Muscle layer of duodenum (tissue), 2 donors: ENCODE data around the gene LBHD1.
A peak's percentile ranks its signal among the peaks of the same experiment; 100 is the strongest.

ENCODE experiments used
- H3K27ac ChIP-seq: one replicate; pipeline ENCODE4 v1.7.0; 2013; ENCODE audit warnings: mild to moderate bottlenecking, low read length
- H3K27me3 ChIP-seq: one replicate; pipeline ENCODE4 v1.7.0; 2013; ENCODE audit warnings: low read depth, mild to moderate bottlenecking, control low read depth, low read length
- H3K36me3 ChIP-seq, 2 donors: one replicate each; pipeline ENCODE4 v1.7.0; 2013; ENCODE audit warnings: low read length in 2 of 2, control low read depth in 1 of 2, mild to moderate bottlenecking in 1 of 2; ENCODE audit not compliant: insufficient read depth in 2 of 2, control insufficient read depth in 1 of 2
- H3K4me1 ChIP-seq, 2 donors: one replicate each; pipeline ENCODE4 v1.7.0; 2013; ENCODE audit warnings: low read length in 2 of 2, mild to moderate bottlenecking in 2 of 2, control low read depth in 1 of 2, moderate library complexity in 1 of 2; ENCODE audit not compliant: insufficient read depth in 2 of 2, control insufficient read depth in 1 of 2
- H3K4me3 ChIP-seq, 2 donors: one replicate each; pipeline ENCODE4 v1.7.0; 2013; ENCODE audit warnings: low read length in 2 of 2, low read depth in 1 of 2, mild to moderate bottlenecking in 1 of 2
- H3K9me3 ChIP-seq, 2 donors: one replicate each; pipeline ENCODE4 v1.7.0; 2013; ENCODE audit warnings: low read length in 2 of 2, control low read depth in 1 of 2, mild to moderate bottlenecking in 1 of 2; ENCODE audit not compliant: control insufficient read depth in 1 of 2
- donor health status: healthy.

The LBHD1 gene

DNA sequence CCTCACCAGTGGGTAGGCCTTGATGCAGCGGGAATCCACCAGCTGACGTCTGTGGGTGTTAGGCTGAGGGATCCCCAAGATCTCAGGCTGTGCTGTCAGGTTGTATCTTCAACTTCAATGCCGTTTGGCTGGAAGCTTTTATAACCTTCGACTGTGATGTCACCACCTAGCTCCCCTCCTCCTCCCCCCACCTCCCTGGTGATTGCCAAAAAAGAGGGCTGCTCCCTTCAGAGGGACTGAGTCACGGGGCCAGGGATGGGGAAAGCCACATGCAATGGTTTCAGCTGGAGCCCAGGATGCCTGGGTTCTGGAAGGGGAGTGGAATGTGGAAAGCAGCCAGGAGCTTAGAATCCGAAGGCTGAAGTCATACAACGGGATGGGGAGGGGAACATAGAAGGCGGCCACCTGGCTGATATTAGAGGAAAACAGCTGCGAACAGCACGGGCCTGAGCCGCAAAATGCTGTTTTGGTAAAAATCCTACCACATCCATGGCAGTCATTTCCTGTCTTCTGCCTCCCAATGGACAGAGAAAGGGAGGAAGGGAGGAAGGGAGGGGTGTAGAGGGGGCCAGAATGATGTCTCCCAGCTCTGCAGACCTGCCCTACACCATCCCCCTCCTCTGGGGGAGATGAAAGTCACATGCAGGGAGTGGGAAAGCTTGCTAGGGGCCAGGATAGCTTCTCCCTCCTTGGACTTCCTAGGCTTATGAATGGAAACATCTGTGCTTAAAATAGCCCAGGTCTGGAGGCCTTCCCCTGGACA is 17.5 kb upstream of the LBHD1 start, which contains the start of gene LRRN4CL:
LRRN4CL (minus strand) TSS at position 110 of the 763 bp plus-strand sequence. CDS start 1,022 bp downstream, outside the sequence.
- Histone ChIP-seq H3K9me3 (no peaks in the 10 kb centered on the region), H3K27me3 (no peaks in the 10 kb centered on the region), H3K36me3 (peaks cover 25 to 30% of the 10 kb centered on the region in 2 donors), H3K4me1 (peaks cover 0 to 12% of the 10 kb centered on the region in 2 donors), H3K4me3 (peak within 1 kb of the TSS; percentile 47 to 49), H3K27ac (peak within 1 kb of the TSS; percentile 74)

GRCh38 chr11:62688491-62688890 is 16.4 kb upstream of the LBHD1 start:
- H3K4me3 ChIP-seq, result peak overlapping the region; percentile 47
- peaks cover 0 to 12% of the 10 kb centered on the region in 2 donors for H3K4me1 ChIP-seq
- peaks cover 25 to 30% of the 10 kb centered on the region in 2 donors for H3K36me3 ChIP-seq
- no peaks in the 10 kb centered on the region for H3K9me3 ChIP-seq
- H3K27me3 ChIP-seq, result no peaks in the 10 kb centered on the region
- peak overlapping the region; percentile 49 for H3K27ac ChIP-seq

GRCh38 chr11:62687508-62688396 is 15.7 kb upstream of the LBHD1 start:
- Histone ChIP-seq H3K9me3 (no peaks in the 10 kb centered on the region), H3K27me3 (no peaks in the 10 kb centered on the region), H3K4me3 (peak overlapping the region; percentile 47), H3K27ac (no peak overlapping the region), H3K4me1 (peaks cover 0 to 12% of the 10 kb centered on the region in 2 donors), H3K36me3 (peaks cover 22 to 27% of the 10 kb centered on the region in 2 donors)

DNA sequence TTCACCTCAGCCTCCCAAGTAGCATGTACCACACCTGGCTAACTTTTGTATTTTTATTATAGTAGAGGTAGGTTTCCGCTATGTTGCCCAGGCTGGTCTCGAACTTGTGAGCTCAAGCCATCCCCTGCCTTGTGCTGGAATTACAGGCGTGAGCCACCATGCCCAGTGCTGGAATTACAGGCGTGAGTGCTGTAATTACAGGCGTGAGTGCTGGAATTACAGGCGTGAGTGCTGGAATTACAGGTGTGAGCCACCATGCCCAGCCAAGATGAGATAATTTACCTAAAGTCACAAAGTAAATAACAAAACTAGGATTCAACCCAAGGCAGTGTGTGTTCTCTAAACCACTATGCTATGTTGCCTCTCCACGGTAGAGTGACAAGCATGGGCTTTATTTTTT is 10.5 kb upstream of the LBHD1 start:
- H3K4me1 ChIP-seq, result peaks cover 6 to 15% of the 10 kb centered on the region in 2 donors
- H3K36me3 ChIP-seq, result peaks cover 0 to 5% of the 10 kb centered on the region in 2 donors
- no peak overlapping the region for H3K27ac ChIP-seq
- no peaks in the 10 kb centered on the region for H3K9me3 ChIP-seq
- H3K27me3 ChIP-seq, result no peaks in the 10 kb centered on the region
- no peak overlapping the region for H3K4me3 ChIP-seq

GRCh38 chr11:62680825-62681240 is 8.8 kb upstream of the LBHD1 start:
- Histone ChIP-seq H3K4me1 (peaks cover 6 to 26% of the 10 kb centered on the region in 2 donors), H3K27ac (no peak overlapping the region), H3K9me3 (no peaks in the 10 kb centered on the region), H3K4me3 (no peak overlapping the region), H3K36me3 (peaks cover 13 to 19% of the 10 kb centered on the region in 2 donors), H3K27me3 (no peaks in the 10 kb centered on the region)

- Histone ChIP-seq H3K4me1 (peaks cover 6 to 26% of the 10 kb centered on the region in 2 donors), H3K9me3 (no peaks in the 10 kb centered on the region), H3K36me3 (peaks cover 13 to 24% of the 10 kb centered on the region in 2 donors), H3K4me3 (peak within 1 kb of the TSS; percentile 84 to 96), H3K27me3 (no peaks in the 10 kb centered on the region), H3K27ac (peak within 1 kb of the TSS; percentile 83)
Measured at GRCh38 chr11:62678770-62679696, 7.0 kb upstream of the LBHD1 start, which contains the start of gene UBXN1. UBXN1 (minus strand) TSS chr11:62679073; CDS start chr11:62678923, 150 bp downstream.

DNA sequence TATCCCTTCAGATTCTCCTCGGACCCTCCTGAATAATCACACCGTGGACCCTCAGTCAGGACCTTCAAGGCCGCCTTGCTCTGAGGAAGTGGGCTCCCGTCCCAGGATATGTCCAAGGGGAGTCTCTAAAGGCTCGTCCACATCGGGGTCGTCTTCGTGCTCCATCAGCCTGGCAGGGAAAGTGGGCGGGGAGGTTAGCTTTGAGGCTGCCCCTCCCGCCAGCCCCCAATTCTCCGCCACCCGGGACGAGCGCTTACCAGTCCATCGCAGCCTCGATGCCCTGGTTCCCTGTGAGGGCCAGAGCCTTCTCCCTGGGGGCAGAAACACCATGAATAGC is 6.3 kb upstream of the LBHD1 start:
- peaks cover 13 to 24% of the 10 kb centered on the region in 2 donors for H3K36me3 ChIP-seq

DNA sequence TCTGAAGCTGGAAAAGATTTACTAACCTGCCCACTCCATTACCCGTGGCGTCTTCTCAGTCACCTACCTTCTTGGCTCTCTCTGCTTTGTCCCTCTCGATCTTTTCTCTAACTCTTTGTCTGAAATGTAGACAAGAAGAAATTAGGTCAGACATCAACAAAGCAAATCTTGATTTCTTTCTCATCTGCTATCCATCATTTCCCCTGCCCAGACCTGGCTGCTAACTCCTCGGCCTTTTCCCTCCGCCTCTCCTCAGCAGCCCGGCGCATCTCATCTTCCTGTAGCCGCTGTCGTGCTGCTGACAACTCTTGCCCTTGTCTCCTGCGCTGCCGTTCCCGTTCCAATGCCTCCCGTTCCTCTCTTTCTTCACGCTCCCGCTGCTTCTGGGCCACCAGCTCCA is 5.6 kb upstream of the LBHD1 start:
- Histone ChIP-seq H3K4me3 (peak overlapping the region; percentile 84 to 96), H3K9me3 (no peaks in the 10 kb centered on the region), H3K27me3 (no peaks in the 10 kb centered on the region), H3K27ac (peak overlapping the region; percentile 83), H3K36me3 (peaks cover 13 to 24% of the 10 kb centered on the region in 2 donors), H3K4me1 (peaks cover 6 to 35% of the 10 kb centered on the region in 2 donors)

More for the DNA sequence above, 6.3 kb upstream of the LBHD1 start:
- H3K4me3 ChIP-seq, result peak overlapping the region; percentile 84 to 96
- H3K27ac ChIP-seq, result peak overlapping the region; percentile 83
- peaks cover 6 to 29% of the 10 kb centered on the region in 2 donors for H3K4me1 ChIP-seq
- no peaks in the 10 kb centered on the region for H3K27me3 ChIP-seq
- H3K9me3 ChIP-seq, result no peaks in the 10 kb centered on the region

DNA sequence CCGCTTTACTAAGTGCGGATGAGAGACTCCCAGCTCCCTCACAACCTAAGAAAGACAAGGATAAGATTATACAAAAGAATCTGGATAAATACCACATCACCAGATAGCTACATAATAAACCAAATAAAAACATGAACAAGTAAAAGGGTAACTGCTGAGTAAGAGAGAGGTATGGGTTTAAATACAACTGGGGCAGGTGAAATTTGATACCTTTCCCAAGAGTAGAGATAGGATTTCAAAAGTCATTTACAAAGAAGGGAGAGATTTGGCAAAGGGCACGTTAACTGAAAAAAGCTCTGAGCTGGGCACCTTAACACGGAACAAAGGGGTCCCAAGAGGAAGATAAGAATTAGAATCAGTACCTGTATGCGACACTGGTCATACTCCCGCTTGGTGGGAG is 5.1 kb upstream of the LBHD1 start:
- no peak overlapping the region for H3K4me3 ChIP-seq
- H3K36me3 ChIP-seq, result peaks cover 13 to 24% of the 10 kb centered on the region in 2 donors
- peaks cover 6 to 41% of the 10 kb centered on the region in 2 donors for H3K4me1 ChIP-seq
- H3K27ac ChIP-seq, result no peak overlapping the region
- no peaks in the 10 kb centered on the region for H3K27me3 ChIP-seq
- H3K9me3 ChIP-seq, result no peaks in the 10 kb centered on the region

- no peak overlapping the region for H3K27ac ChIP-seq
- H3K36me3 ChIP-seq, result peaks cover 13 to 24% of the 10 kb centered on the region in 2 donors
- H3K4me3 ChIP-seq, result no peak overlapping the region
- peaks cover 6 to 41% of the 10 kb centered on the region in 2 donors for H3K4me1 ChIP-seq
- H3K9me3 ChIP-seq, result no peaks in the 10 kb centered on the region
- H3K27me3 ChIP-seq, result no peaks in the 10 kb centered on the region
Measured at GRCh38 chr11:62676698-62677097, 4.6 kb upstream of the LBHD1 start.
